ENCODE measurements around the gene KCNJ14. TPM values are rescaled to one million over a fixed set of nuclear protein-coding genes. Genes with fewer than 3 reads are reported as not detected.

Gene KCNJ14
- total and polyA plus RNA-seq, 2 of the 4 experiments (the other 2 are of a cell fraction) = 0.18 to 0.39 TPM

DNA sequence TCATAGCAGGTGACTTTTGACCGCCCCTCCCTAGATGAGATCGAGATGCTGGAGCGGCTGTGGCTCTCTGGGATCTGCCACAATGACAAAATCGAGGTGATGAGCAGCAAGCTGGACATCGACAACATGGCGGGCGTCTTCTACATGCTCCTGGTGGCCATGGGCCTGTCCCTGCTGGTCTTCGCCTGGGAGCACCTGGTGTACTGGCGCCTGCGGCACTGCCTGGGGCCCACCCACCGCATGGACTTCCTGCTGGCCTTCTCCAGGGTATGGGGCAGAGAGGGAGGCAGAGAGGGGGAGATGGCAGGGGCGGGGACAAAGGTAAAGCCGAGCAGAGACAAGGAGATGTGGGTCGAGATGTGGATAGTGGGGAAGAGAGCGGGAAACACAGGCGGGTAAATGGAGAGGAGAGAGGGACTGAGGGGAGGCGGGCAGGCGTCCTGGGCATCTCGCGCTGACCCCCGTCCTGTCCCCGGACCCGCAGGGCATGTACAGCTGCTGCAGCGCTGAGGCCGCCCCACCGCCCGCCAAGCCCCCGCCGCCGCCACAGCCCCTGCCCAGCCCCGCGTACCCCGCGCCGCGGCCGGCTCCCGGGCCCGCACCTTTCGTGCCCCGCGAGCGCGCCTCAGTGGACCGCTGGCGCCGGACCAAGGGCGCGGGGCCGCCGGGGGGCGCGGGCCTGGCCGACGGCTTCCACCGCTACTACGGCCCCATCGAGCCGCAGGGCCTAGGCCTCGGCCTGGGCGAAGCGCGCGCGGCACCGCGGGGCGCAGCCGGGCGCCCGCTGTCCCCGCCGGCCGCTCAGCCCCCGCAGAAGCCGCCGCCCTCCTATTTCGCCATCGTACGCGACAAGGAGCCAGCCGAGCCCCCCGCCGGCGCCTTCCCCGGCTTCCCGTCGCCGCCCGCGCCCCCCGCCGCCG is 13.0 kb upstream of the KCNJ14 start:
- Histone ChIP-seq H3K23ac (ENCODE audit: low read depth, low read length) (no peak overlapping the region), H3K4me3 (ENCODE audit: insufficient read depth, low read depth, low read length) (no peak overlapping the region), H2AK9ac (replicated peaks; ENCODE audit: low read depth, low read length, poor library complexity) (no peak overlapping the region), H4K20me1 (ENCODE audit: insufficient read depth, low read length) (no peaks in the 10 kb centered on the region), H2BK5ac (ENCODE audit: low read depth, low read length, poor library complexity, severe bottlenecking) (no peak overlapping the region), H3K56ac (ENCODE audit: extremely low read depth, insufficient read depth, low read length) (no peak overlapping the region), H3K9ac (ENCODE audit: low read depth, low read length) (no peak overlapping the region), H4K5ac (ENCODE audit: low read depth, low read length) (no peak overlapping the region), H3K36me3 (ENCODE audit: control insufficient read depth, insufficient read depth, low read length) (peaks cover under 1% of the 10 kb centered on the region; the same call in 1 of the 2 replicates), H3K79me1 (ENCODE audit: low read depth in 1 of 2, low read length in 2 of 2) (peaks cover 7 to 13% of the 10 kb centered on the region in 2 experiments), H3K14ac (replicated peaks; ENCODE audit: low read depth, low read length) (no peak overlapping the region), H4K8ac (ENCODE audit: low read depth in 2 of 2, low read length in 2 of 2) (no peak overlapping the region), H3K27me3 (ENCODE audit: control insufficient read depth, insufficient read depth, low read length) (peaks cover 19% of the 10 kb centered on the region), H3K4me1 (ENCODE audit: control insufficient read depth, insufficient read depth, low read length) (peaks cover 8% of the 10 kb centered on the region), H4K91ac (ENCODE audit: insufficient read depth, low read depth, low read length) (no peak overlapping the region), H2BK20ac (ENCODE audit: low read depth, low read length) (no peak overlapping the region), H2BK15ac (ENCODE audit: low read depth, low read length) (no peak overlapping the region), H2AK5ac (ENCODE audit: low read depth, low read length) (no peak overlapping the region), H3K9me3 (ENCODE audit: control insufficient read depth, insufficient read depth, low read length) (no peaks in the 10 kb centered on the region), H2BK120ac (ENCODE audit: low read depth, low read length) (no peak overlapping the region), H3K4ac (ENCODE audit: low read depth, low read length) (no peak overlapping the region), H3K18ac (ENCODE audit: low read depth, low read length) (no peak overlapping the region), H3K9me1 (ENCODE audit: insufficient read depth, low read length) (peaks cover 4% of the 10 kb centered on the region), H2AFZ (replicated peaks; ENCODE audit: low read length, poor library complexity) (peak overlapping the region; percentile 9), H3K27ac (ENCODE audit: insufficient read depth, low read length) (no peak overlapping the region), H3K4me2 (ENCODE audit: low read depth, low read length) (no peak overlapping the region)
- ChIA-PET POLR2A (ENCODE audit: unreplicated experiment) (no interaction called here), CTCF (no interaction called here)
- WGBS, 2 experiments (ENCODE audit: extremely low coverage in 2 of 2, insufficient read length in 1 of 2) = 45% methylated on average over 38 of the region's 94 CpGs; no CpG with 5 or more reads in 1 of the 2 experiments
- intact Hi-C loops (cut with micrococcal nuclease) (no loop called here), in situ Hi-C loops (cut with MboI; ENCODE audit: low sequenced_read_pairs) (no loop called here), dilution Hi-C loops (cut with HindIII; ENCODE audit: low sequenced_read_pairs, unreplicated experiment) (no loop called here)
- no peak for DNase-seq
- BruUV-seq (replicated peaks) = no TSS peak
- ATAC-seq (ENCODE audit: low read depth) = no peak
- TF ChIP-seq POLR2A (IDR thresholded peaks at IDR 0.05; ENCODE audit: low read depth, low read length) (no peak), SMC3 (IDR thresholded peaks at IDR 0.05; ENCODE audit: low read depth, low read length) (no peak), ELK1 (IDR thresholded peaks at IDR 0.05; ENCODE audit: borderline replicate concordance, low read depth, low read length) (no peak)

All from IMR-90 (cell line).